ENCODE data around the gene CEP112.

DNA sequence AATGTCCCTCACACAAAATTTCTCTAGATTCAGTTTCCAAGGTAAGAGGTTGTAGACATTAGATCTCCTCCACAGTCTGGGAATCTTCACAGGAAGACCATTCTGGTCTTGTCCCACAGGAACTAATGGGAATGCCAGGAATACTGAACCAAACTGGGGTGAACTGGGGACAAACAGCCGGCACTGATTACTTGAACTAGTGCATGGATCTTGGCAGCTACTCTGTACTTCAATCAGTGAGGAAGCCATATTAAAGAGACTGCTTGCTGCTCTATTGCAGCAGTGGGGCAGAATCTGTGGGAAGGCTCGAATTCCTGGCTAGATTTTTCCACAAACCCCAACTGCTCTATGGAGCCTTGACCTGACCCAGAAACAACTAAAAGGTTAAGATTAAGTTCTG is 361.6 kb downstream of the CEP112 start:
- TF ChIP-seq EP300 (IDR thresholded peaks at IDR 0.05) (no peak), CTCF (IDR thresholded peaks at IDR 0.05) (no peak)
